ENCODE data around the gene GAS2L1. TPM values are rescaled to one million over a fixed set of nuclear protein-coding genes. Genes with fewer than 3 reads are reported as not detected.

Gene GAS2L1
- total and polyA plus RNA-seq, 3 experiments from 2014 or later, result 0.58 to 0.71 (median 0.61) TPM

DNA sequence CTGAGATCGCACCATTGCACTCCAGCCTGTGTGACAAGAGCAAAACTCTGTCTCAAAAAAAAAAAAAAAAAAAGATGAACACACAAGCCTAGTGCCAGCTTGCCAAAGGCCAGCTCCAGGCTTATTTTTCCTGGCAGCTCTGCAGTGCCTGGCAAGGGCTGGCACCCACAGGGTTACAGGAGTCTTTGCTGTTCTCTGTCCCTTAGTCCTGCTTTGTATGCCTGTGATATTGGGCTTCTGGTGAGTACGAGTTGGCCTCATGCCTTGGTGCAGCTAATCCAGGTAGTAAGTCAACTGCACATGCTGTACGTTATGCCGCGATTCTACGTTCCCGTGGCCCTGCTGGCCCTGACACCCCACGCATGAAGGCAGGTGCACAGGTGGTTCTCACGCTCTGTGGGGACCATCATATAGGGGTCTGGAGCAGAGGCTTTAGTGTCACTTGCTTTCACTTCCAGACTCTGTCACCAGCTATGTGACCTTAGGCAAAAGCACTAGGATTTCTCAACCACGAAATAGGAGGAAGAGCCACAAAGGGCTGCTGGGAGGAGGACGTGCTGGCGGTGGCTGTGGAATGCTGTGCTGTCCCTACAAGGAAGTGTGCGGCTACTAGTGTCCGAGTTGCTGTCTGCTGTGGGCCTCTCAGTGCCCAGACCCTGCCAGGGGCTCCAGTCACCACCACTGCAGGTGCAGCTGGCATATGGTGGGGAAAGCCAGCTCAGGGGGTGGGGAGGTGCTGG lies 30.5 kb downstream of the GAS2L1 start:
- POLR2A ChIA-PET, result no interaction called here

DNA sequence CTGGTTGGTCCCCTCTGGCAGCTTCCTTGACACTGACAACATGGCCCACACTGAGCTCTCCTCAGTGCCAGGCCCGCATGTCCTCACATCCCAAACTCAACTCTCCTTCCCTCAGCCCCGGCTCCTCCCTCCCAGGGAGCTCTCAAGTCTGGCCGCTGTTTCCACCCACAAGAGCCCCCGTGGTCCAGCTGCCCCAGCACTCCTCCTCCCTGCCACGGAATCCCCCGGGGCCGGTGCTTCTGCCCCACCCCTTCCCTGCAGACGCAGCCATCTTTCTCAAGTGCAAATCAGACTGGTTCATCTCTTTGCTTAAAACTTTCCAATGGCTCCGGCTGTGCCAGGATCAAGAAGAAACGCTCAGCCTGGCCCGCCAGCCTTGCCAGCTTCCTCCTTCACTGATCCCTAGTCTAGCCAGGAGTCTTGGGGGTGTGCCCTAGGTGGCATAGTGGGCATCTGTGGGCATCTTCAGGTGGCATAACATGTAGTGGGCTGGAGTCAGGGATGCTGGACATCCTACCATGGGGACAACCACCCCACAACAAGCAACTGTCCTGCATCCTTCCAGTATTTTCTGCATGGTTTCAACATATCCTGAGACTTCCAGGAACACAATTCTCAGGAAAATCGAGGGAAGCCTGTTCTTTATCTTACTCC lies 31.3 kb downstream of the GAS2L1 start:
- Mint-ChIP-seq H3K4me1 (no peaks in the 10 kb centered on the region), H3K36me3 (peaks cover 5 to 92% (median 15%) of the 10 kb centered on the region in 3 donors), H3K27me3 (no peaks in the 10 kb centered on the region), H3K4me3 (no peak overlapping the region), H3K9me3 (no peaks in the 10 kb centered on the region), H3K27ac (peak overlapping the region in 2 of 8 donors; percentile 9 to 37)
- CTCF ChIA-PET, result no interaction called here
- H3K9me3 ChIP-seq (ENCODE audit: low read length), result no peaks in the 10 kb centered on the region
- no peaks in the 10 kb centered on the region for H3K4me1 ChIP-seq (ENCODE audit: insufficient read depth, low read length)
- POLR2A ChIA-PET, result no interaction called here
- H3K27me3 ChIP-seq (ENCODE audit: insufficient read depth, low read length, poor library complexity, severe bottlenecking), result no peaks in the 10 kb centered on the region
- no peak for DNase-seq
- peaks cover 34% of the 10 kb centered on the region for H3K36me3 ChIP-seq (ENCODE audit: insufficient read depth, low read length)
- no peak overlapping the region for H3K4me3 ChIP-seq (ENCODE audit: low read length)
- H3K27ac ChIP-seq (ENCODE audit: low read depth, low read length), result no peak overlapping the region

More for the DNA sequence above, 30.5 kb downstream of the GAS2L1 start:
- DNase-seq, result no peak
- Histone ChIP-seq H3K36me3 (ENCODE audit: insufficient read depth, low read length) (peaks cover 26% of the 10 kb centered on the region), H3K9me3 (ENCODE audit: low read length) (no peaks in the 10 kb centered on the region), H3K4me3 (ENCODE audit: low read length) (no peak overlapping the region), H3K27me3 (ENCODE audit: insufficient read depth, low read length, poor library complexity, severe bottlenecking) (no peaks in the 10 kb centered on the region), H3K27ac (ENCODE audit: low read depth, low read length) (no peak overlapping the region), H3K4me1 (ENCODE audit: insufficient read depth, low read length) (no peaks in the 10 kb centered on the region)
- Mint-ChIP-seq H3K36me3 (peaks cover 5 to 91% (median 14%) of the 10 kb centered on the region in 3 donors), H3K27me3 (peaks cover 0 to 1% of the 10 kb centered on the region in 2 donors), H3K27ac (peak overlapping the region in 3 of 8 donors; percentile 2 to 54 (median 17)), H3K9me3 (no peaks in the 10 kb centered on the region), H3K4me3 (no peak overlapping the region), H3K4me1 (no peaks in the 10 kb centered on the region)
- CTCF ChIA-PET, result no interaction called here

DNA sequence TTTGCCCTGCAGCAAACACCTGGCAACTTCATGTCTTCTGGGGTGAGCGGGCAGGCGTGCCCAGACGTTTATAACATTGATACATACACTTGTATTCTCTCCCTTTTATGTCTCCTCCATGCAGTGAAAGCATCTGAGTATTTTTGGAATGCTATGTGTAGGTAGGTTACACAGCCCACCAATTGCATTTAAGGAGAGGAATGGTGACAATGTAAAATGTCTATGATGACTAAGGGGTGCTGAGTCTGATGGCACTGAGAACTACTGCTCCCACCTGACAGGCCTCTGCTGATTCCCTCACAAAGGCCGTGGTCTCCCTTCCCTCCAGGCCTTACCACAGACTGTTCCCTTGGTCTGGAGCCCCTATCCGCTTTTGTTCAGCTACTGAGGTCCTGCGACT lies 31.9 kb downstream of the GAS2L1 start:
- no peaks in the 10 kb centered on the region for H3K27me3 Mint-ChIP-seq

DNA sequence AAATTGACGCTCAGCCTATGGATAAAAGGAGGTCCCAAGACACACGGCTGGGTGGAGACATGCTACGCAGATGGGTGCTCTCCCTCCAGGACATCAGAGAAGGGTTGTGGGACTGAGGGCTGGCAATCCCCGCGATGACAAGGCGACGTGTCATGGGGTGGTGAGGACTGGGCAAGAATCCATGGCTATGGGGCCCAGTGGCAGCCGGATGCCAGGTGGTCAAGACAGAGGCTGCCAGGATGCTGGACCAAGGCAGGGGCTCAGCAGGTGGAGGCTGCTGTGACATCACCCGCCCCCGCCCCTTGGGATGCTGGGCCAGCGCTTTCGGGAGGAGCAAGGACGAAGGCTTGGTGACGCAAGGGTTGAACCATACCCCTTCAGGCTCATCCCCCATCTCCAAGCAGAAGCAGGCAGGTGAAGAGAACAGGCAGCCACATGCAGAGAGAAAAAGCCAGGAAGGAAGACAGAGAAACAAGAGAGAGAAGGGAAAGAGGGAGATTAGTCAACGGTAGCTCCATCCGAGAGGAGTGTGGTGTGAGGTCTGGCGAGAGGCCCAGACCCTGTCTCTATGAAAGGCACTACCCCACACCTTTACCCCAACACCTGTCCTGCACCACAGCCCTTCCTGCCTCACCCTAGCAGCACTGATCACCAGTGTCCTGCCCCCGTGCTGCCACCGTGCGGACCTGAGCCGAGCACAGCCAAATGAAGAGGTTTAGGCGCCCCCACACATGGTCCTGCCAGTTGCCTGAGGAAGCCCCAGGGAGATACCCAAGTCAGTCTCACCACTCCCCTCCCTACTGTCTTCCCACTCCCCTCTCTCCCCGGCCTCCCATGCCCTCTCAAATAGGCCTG lies 33.2 kb downstream of the GAS2L1 start:
- Histone ChIP-seq H3K9me3 (ENCODE audit: low read length) (no peaks in the 10 kb centered on the region), H3K36me3 (ENCODE audit: insufficient read depth, low read length) (peaks cover 43% of the 10 kb centered on the region), H3K27ac (ENCODE audit: low read depth, low read length) (no peak overlapping the region), H3K4me1 (ENCODE audit: insufficient read depth, low read length) (no peaks in the 10 kb centered on the region), H3K27me3 (ENCODE audit: insufficient read depth, low read length, poor library complexity, severe bottlenecking) (no peaks in the 10 kb centered on the region), H3K4me3 (ENCODE audit: low read length) (no peak overlapping the region)
- Mint-ChIP-seq H3K9me3 (no peaks in the 10 kb centered on the region), H3K36me3 (peaks cover 5 to 95% (median 20%) of the 10 kb centered on the region in 3 donors), H3K4me1 (no peaks in the 10 kb centered on the region), H3K27ac (peak overlapping the region in 1 of 8 donors; percentile 15), H3K27me3 (no peaks in the 10 kb centered on the region), H3K4me3 (no peak overlapping the region)
- CTCF ChIA-PET, result no interaction called here
- POLR2A ChIA-PET, result no interaction called here
- no peak for DNase-seq

More for the DNA sequence above, 31.9 kb downstream of the GAS2L1 start:
- ChIA-PET CTCF (no interaction called here), POLR2A (no interaction called here)
- H3K36me3 ChIP-seq (ENCODE audit: insufficient read depth, low read length), result peaks cover 39% of the 10 kb centered on the region
- Mint-ChIP-seq H3K9me3 (no peaks in the 10 kb centered on the region), H3K27ac (no peak overlapping the region), H3K36me3 (peaks cover 5 to 94% (median 17%) of the 10 kb centered on the region in 3 donors), H3K4me1 (no peaks in the 10 kb centered on the region), H3K4me3 (no peak overlapping the region)
- H3K4me1 ChIP-seq (ENCODE audit: insufficient read depth, low read length), result no peaks in the 10 kb centered on the region
- DNase-seq, result no peak
- no peaks in the 10 kb centered on the region for H3K27me3 ChIP-seq (ENCODE audit: insufficient read depth, low read length, poor library complexity, severe bottlenecking)
- no peaks in the 10 kb centered on the region for H3K9me3 ChIP-seq (ENCODE audit: low read length)
- no peak overlapping the region for H3K27ac ChIP-seq (ENCODE audit: low read depth, low read length)
- H3K4me3 ChIP-seq (ENCODE audit: low read length), result no peak overlapping the region

DNA sequence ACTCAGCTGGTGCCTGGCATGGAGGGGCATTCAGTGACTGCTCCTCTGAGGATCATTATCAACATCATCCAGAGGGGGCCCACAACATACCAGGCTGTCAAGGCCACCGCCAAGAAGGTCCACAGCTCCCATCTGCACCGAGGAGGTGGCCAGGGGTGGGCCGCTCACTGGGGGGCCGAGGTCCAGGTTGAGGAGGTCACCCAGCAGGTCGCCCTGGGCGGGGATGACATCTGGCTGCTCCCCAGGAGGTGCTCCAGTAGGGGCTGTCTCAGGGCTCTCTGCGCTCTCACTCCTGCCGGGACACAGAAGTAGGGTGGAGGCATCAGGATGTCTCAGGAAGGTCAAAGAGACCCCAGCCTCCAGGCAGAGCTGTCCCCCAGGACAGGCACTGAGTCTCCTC lies 34.1 kb downstream of the GAS2L1 start:
- POLR2A ChIA-PET, result no interaction called here
- no peak for DNase-seq

DNA sequence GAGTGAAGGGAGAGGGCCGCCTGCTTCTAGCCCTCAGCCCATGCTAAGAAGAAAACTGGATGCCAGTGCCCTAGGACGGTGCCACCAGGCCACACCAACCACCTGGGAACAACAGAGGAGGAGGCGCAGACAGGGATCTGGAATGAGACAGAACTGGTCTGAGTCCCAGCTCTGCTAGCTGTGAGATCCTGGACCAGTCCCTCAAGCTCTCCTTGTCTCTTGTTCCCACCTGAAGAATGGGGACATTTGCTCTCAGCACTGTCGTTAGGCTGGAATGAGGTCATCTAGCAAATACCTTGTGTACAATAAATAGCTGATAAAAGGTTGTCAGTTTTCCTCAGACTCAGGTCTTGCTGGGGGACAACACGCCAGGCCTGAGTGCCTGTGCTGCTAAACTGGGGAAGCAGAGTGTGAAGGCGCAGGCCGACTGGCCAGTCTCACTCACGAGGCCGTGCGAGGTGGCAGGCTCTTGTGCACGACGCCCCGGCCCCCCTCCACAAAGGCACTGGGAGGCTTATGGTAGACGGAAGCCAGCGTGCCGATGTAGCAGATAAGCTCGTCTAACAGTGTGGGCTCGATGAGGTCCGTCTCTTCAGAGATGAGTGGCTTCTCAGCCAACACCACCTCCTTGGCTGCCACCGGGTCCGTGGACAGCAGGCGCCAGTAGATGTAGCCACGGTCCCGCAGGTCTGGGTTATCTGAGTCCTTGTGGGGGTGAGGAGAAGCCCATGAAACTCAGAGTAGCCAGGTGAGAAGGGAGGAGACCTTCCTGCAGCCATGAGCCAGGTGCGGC lies 34.8 kb downstream of the GAS2L1 start:
- H3K4me3 ChIP-seq (ENCODE audit: low read length), result no peak overlapping the region
- H3K36me3 ChIP-seq (ENCODE audit: insufficient read depth, low read length), result peaks cover 43% of the 10 kb centered on the region
- H3K9me3 ChIP-seq (ENCODE audit: low read length), result no peaks in the 10 kb centered on the region
- Mint-ChIP-seq H3K9me3 (no peaks in the 10 kb centered on the region), H3K27ac (peak overlapping the region in 1 of 8 donors; percentile 74), H3K4me3 (no peak overlapping the region), H3K4me1 (no peaks in the 10 kb centered on the region), H3K27me3 (no peaks in the 10 kb centered on the region), H3K36me3 (peaks cover 5 to 93% (median 20%) of the 10 kb centered on the region in 3 donors)
- ChIA-PET POLR2A (no interaction called here), CTCF (no interaction called here)
- no peak overlapping the region for H3K27ac ChIP-seq (ENCODE audit: low read depth, low read length)
- no peak for DNase-seq
- H3K4me1 ChIP-seq (ENCODE audit: insufficient read depth, low read length), result no peaks in the 10 kb centered on the region
- H3K27me3 ChIP-seq (ENCODE audit: insufficient read depth, low read length, poor library complexity, severe bottlenecking), result no peaks in the 10 kb centered on the region

More for the DNA sequence above, 34.1 kb downstream of the GAS2L1 start:
- CTCF ChIA-PET, result no interaction called here
- H3K4me1 ChIP-seq (ENCODE audit: insufficient read depth, low read length), result no peaks in the 10 kb centered on the region
- no peaks in the 10 kb centered on the region for H3K27me3 Mint-ChIP-seq
- no peaks in the 10 kb centered on the region for H3K4me1 Mint-ChIP-seq
- no peak overlapping the region for H3K27ac ChIP-seq (ENCODE audit: low read depth, low read length)
- no peaks in the 10 kb centered on the region for H3K9me3 Mint-ChIP-seq
- H3K4me3 ChIP-seq (ENCODE audit: low read length), result no peak overlapping the region
- no peak overlapping the region for H3K27ac Mint-ChIP-seq
- H3K9me3 ChIP-seq (ENCODE audit: low read length), result no peaks in the 10 kb centered on the region
- peaks cover 43% of the 10 kb centered on the region for H3K36me3 ChIP-seq (ENCODE audit: insufficient read depth, low read length)
- no peaks in the 10 kb centered on the region for H3K27me3 ChIP-seq (ENCODE audit: insufficient read depth, low read length, poor library complexity, severe bottlenecking)
- no peak overlapping the region for H3K4me3 Mint-ChIP-seq
- peaks cover 5 to 92% (median 20%) of the 10 kb centered on the region in 3 donors for H3K36me3 Mint-ChIP-seq

DNA sequence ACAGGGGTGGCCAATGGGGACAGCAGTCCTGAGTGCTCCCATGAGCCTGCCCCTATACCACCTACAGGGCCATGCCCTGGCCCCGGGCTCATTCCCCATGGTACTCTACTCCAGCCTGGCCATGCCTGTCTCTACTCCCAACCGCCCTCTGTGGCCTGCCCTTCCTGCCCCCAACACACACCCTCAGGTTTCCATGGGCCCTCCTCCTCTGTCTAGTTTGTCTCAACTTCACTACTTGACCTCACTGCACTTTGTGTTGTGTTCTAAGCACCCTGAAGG lies 35.3 kb downstream of the GAS2L1 start:
- Mint-ChIP-seq H3K4me3 (no peak overlapping the region), H3K27me3 (no peaks in the 10 kb centered on the region), H3K36me3 (peaks cover 5 to 95% (median 19%) of the 10 kb centered on the region in 3 donors), H3K27ac (peak overlapping the region in 1 of 8 donors; percentile 74), H3K9me3 (no peaks in the 10 kb centered on the region), H3K4me1 (no peaks in the 10 kb centered on the region)
- Histone ChIP-seq H3K9me3 (ENCODE audit: low read length) (no peaks in the 10 kb centered on the region), H3K4me1 (ENCODE audit: insufficient read depth, low read length) (no peaks in the 10 kb centered on the region), H3K36me3 (ENCODE audit: insufficient read depth, low read length) (peaks cover 45% of the 10 kb centered on the region), H3K27me3 (ENCODE audit: insufficient read depth, low read length, poor library complexity, severe bottlenecking) (no peaks in the 10 kb centered on the region), H3K4me3 (ENCODE audit: low read length) (no peak overlapping the region), H3K27ac (ENCODE audit: low read depth, low read length) (no peak overlapping the region)
- DNase-seq, result no peak
- ChIA-PET POLR2A (no interaction called here), CTCF (no interaction called here)
